DND-41 (cell line): Measurements from ENCODE around the gene PDE7B.

Experiments
- ATAC-seq: fragments of 200-7000 bp; cut with Tn5 transposase; 3 replicates; pipeline ENCODE4 v1.9.1; 2021; ENCODE audit warnings: low read depth; ENCODE audit not compliant: insufficient read depth
- DNase-seq: peaks from one replicate; pipeline ENCODE4 v3.0.0-alpha.2; 2020
- H2AFZ ChIP-seq: 2 replicates; pipeline ENCODE4 v1.6.0; 2012; ENCODE audit warnings: low read depth, low read length
- H3K27ac ChIP-seq: 2 replicates; pipeline ENCODE4 v1.5.1; 2012; ENCODE audit warnings: low read length, inconsistent platforms
- H3K27me3 ChIP-seq: fragments of 200-600 bp; sonication (generic); 2 replicates; pipeline ENCODE4 v1.6.0; 2012; ENCODE audit warnings: low read length, mild to moderate bottlenecking, inconsistent platforms; ENCODE audit not compliant: insufficient read depth, poor library complexity
- H3K36me3 ChIP-seq: 2 replicates; pipeline ENCODE4 v1.5.1; 2012; ENCODE audit warnings: low read length, inconsistent platforms; ENCODE audit not compliant: insufficient read depth
- H3K4me1 ChIP-seq: 2 replicates; pipeline ENCODE4 v1.5.1; 2012; ENCODE audit warnings: mild to moderate bottlenecking, low read length; ENCODE audit not compliant: insufficient read depth
- H3K4me2 ChIP-seq: 2 replicates; pipeline ENCODE4 v1.6.0; 2012; ENCODE audit warnings: mild to moderate bottlenecking, moderate library complexity, low read length, inconsistent platforms; ENCODE audit not compliant: insufficient read depth
- H3K4me3 ChIP-seq, 2 experiments: fragments of 200-600 bp in 1 of 2; shearing (Covaris generic) in 1 of 2; 2 replicates each; pipeline ENCODE4 v1.5.1; 2012 to 2016; ENCODE audit warnings: inconsistent platforms in 2 of 2, low read length in 2 of 2, mild to moderate bottlenecking in 2 of 2, low read depth in 1 of 2, moderate library complexity in 1 of 2
- H3K79me2 ChIP-seq: 2 replicates; pipeline ENCODE4 v1.6.0; 2012; ENCODE audit warnings: low read length, inconsistent platforms; ENCODE audit not compliant: insufficient read depth
- H3K9ac ChIP-seq: 2 replicates; pipeline ENCODE4 v1.6.0; 2012; ENCODE audit warnings: low read depth, mild to moderate bottlenecking, inconsistent platforms, low read length, moderate library complexity
- H3K9me3 ChIP-seq: 2 replicates; pipeline ENCODE4 v1.5.1; 2012; ENCODE audit warnings: low read length, moderate library complexity, mild to moderate bottlenecking, inconsistent platforms; ENCODE audit not compliant: insufficient read depth, severe bottlenecking
- H4K20me1 ChIP-seq: 2 replicates; pipeline ENCODE4 v1.6.0; 2012; ENCODE audit warnings: low read length; ENCODE audit not compliant: insufficient read depth
- CTCF ChIP-seq: IDR thresholded peaks from 2 replicates; pipeline ENCODE4 v1.5.1; 2012; ENCODE audit warnings: borderline replicate concordance, low read length, moderate library complexity, mild to moderate bottlenecking; ENCODE audit not compliant: poor library complexity, severe bottlenecking; ENCODE audit errors: extremely low read depth
- EZH2 ChIP-seq: IDR thresholded peaks from 3 replicates; pipeline ENCODE4 v1.6.1; 2012; ENCODE audit warnings: borderline replicate concordance, low read depth, mild to moderate bottlenecking, moderate library complexity, low read length, inconsistent platforms; ENCODE audit not compliant: severe bottlenecking

PDE7B gene

DNA sequence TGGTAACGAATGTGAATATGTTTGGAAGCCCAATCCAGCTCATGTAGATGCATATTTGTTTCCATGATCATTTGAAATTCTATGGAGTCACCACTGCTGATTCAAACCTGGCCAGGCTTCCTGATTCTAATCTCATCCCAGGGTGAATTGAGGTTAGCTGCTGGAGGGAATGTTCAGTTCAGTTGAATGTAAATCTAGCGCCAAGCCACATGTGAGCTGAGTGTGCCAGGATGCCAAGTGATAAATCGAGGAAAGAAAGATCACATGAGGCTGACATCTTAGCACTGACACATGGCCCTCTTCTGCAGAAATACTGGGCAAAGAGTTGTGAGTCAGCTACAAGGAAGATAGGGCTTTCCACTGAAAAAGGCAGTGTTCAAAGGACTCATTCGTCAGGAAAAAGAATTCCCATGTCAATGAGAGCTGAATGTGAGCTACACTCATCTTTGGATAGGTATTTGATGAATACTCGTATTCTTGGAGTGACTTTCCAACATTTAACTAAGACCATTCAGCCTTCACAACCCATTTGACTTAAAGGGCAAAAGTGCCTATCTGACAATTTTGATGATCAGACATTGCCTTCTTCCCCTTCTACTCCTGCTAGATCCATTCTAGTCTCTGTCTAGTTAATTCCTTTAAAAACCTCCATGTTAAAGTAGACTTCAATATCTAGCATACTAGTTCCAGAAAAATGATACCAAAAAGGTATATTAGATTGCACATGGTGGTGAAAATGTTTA, 226.5 kb downstream of the PDE7B start:
- Histone ChIP-seq H3K9me3 (no peaks in the 10 kb centered on the region), H3K9ac (no peak overlapping the region), H3K4me1 (no peaks in the 10 kb centered on the region), H3K27me3 (no peaks in the 10 kb centered on the region), H3K4me3 (no peak overlapping the region), H3K27ac (no peak overlapping the region), H2AFZ (no peak overlapping the region), H3K4me2 (no peak overlapping the region), H4K20me1 (no peaks in the 10 kb centered on the region), H3K79me2 (no peaks in the 10 kb centered on the region), H3K36me3 (no peaks in the 10 kb centered on the region)
- ATAC-seq (no peak), DNase-seq (no peak)
- no peak for TF ChIP-seq EZH2
- TF ChIP-seq CTCF, result no peak

DNA sequence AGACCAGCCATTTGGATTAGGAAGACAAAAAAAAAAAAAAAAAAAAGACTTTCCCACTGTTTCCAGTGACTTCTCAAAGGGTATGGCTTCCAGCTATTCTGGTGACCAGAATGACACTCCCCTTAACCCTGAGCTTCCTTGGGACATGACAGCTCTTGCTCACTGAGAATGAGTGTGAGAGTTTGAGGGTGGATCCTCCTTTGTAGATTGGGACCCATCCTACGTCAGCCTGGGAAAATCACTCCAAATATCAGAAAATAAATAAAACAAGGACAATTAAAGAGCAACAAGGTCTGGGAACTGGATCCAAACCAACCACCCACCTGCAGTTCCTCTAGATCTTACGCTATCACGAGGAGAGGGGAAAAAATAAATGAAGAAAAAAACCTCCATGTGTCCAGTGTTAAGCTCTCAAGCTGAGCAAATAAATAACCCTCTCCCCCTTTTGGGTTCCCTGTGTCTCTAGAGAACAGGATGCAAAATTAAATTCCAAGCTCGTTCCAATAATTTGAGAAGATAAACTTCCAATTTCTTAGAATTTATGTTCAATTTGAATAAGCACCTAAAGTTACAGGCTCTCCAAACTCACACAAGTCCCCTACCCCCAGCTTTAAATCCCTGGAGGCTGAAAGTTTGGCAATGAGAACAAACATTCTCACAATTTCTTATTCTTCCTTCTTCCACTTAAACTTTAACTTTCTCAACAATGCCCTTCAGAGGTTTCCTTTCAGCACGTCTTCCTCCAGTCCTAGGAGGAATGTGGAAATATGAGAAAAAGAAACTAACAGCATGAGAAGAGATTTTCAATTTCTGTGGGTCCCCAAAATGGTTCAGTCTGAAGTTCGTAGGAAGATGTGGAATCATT, 228.4 kb downstream of the PDE7B start:
- Histone ChIP-seq H3K27me3 (no peaks in the 10 kb centered on the region), H3K9ac (no peak overlapping the region), H3K27ac (no peak overlapping the region), H2AFZ (no peak overlapping the region), H3K4me2 (no peak overlapping the region), H3K79me2 (no peaks in the 10 kb centered on the region), H3K9me3 (no peaks in the 10 kb centered on the region), H3K36me3 (no peaks in the 10 kb centered on the region), H3K4me3 (no peak overlapping the region), H4K20me1 (no peaks in the 10 kb centered on the region), H3K4me1 (no peaks in the 10 kb centered on the region)
- ATAC-seq (no peak), DNase-seq (no peak)
- TF ChIP-seq EZH2, result no peak
- TF ChIP-seq CTCF, result no peak

DNA sequence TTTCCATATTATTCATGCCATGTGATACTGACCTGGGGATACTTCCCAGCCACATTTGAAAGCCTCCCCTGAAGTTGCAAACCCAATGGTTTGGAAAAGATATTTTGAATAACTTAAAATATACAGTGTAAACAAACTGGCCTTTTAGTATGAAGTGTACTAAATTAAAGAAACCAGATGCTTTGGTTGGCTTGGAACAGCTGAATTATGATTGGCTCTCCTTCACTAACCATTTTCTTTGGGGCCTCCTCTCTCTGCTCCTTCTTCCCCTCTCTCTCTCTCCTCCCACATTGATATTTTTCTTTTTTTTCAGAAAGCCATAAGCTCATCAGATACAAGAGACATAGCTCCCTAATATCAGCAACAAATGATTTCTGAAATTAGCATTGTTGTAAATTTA, 232.0 kb downstream of the PDE7B start:
- DNase-seq (no peak), ATAC-seq (no peak)
- H3K27ac ChIP-seq, result no peak overlapping the region
- H3K4me3 ChIP-seq, result no peak overlapping the region
- TF ChIP-seq CTCF (no peak), EZH2 (no peak)
- H3K27me3 ChIP-seq, result no peaks in the 10 kb centered on the region
- no peak overlapping the region for H3K9ac ChIP-seq
- no peaks in the 10 kb centered on the region for H3K79me2 ChIP-seq
- H3K36me3 ChIP-seq, result no peaks in the 10 kb centered on the region
- no peaks in the 10 kb centered on the region for H4K20me1 ChIP-seq
- no peak overlapping the region for H2AFZ ChIP-seq
- H3K9me3 ChIP-seq, result no peaks in the 10 kb centered on the region
- no peak overlapping the region for H3K4me2 ChIP-seq
- no peaks in the 10 kb centered on the region for H3K4me1 ChIP-seq
